ENCODE results near the gene TRIM65. TPM values are rescaled to one million over a fixed set of nuclear protein-coding genes. Genes with fewer than 3 reads are reported as not detected.

The TRIM65 gene
- total and polyA plus RNA-seq, 2 of the 13 experiments (the other 11 are each of a cell fraction or from before 2014, with no cell fraction given), result 10.3 to 22.4 TPM

GRCh38 chr17:75892556-75893224 lies 4.1 kb downstream of the TRIM65 start (continued):
- TF ChIP-seq ZBTB40 (IDR thresholded peaks at IDR 0.05), result no peak
- no peak for TF ChIP-seq ZBTB40 (CRISPR knock-in tag; IDR thresholded peaks at IDR 0.05)
- no peak for TF ChIP-seq PRPF4 (IDR thresholded peaks at IDR 0.05; ENCODE audit: low read depth, low read length, poor library complexity, severe bottlenecking)
- TF ChIP-seq NFE2L2 (IDR thresholded peaks at IDR 0.05; ENCODE audit: low read length), result no peak
- TF ChIP-seq MED1 (CRISPR knock-in tag; IDR thresholded peaks at IDR 0.05), result peak; percentile 62
- TF ChIP-seq MZF1 (CRISPR knock-in tag; IDR thresholded peaks at IDR 0.05; ENCODE audit: borderline replicate concordance), result no peak
- TF ChIP-seq NKX3-1 (CRISPR knock-in tag; IDR thresholded peaks at IDR 0.05), result no peak
- no peak for TF ChIP-seq ZNF10 (CRISPR knock-in tag; IDR thresholded peaks at IDR 0.05; ENCODE audit: borderline replicate concordance, low read depth)
- TF ChIP-seq TBX3 (IDR thresholded peaks at IDR 0.05; ENCODE audit: borderline replicate concordance), result no peak
- TF ChIP-seq SSRP1 (CRISPR knock-in tag; IDR thresholded peaks at IDR 0.05), result 0 out of 2 replicates have a peak, but pooled peaks have one; percentile 42
- TF ChIP-seq ZNF350 (CRISPR knock-in tag; IDR thresholded peaks at IDR 0.05; ENCODE audit: borderline replicate concordance, low read depth), result peak; percentile 42; the same call in 1 of the 2 replicates
- TF ChIP-seq ZMAT3 (CRISPR knock-in tag; conservative IDR thresholded peaks at IDR 0.05), result no peak
- TF ChIP-seq ZFP62 (CRISPR knock-in tag; IDR thresholded peaks at IDR 0.05), result no peak
- peak; percentile 52 for TF ChIP-seq ZNF777 (CRISPR knock-in tag; IDR thresholded peaks at IDR 0.05)
- TF ChIP-seq LCORL (IDR thresholded peaks at IDR 0.05), result no peak
- peak; percentile 86 for TF ChIP-seq LCORL (CRISPR knock-in tag; IDR thresholded peaks at IDR 0.05)
- TF ChIP-seq HMGXB3 (CRISPR knock-in tag; IDR thresholded peaks at IDR 0.05; ENCODE audit: borderline replicate concordance), result peak; percentile 85
- 0 out of 2 replicates have a peak, but pooled peaks have one; percentile 60 for TF ChIP-seq ZNF101 (CRISPR knock-in tag; IDR thresholded peaks at IDR 0.05; ENCODE audit: borderline replicate concordance, low read depth)

All from HepG2 (cell line).